GM19023 (cell line): ENCODE data around the gene NMNAT2.
"Not testable (repeated sequence)": the region's sequence is repeated elsewhere in the genome, so short reads cannot be mapped to it uniquely, and the experiment has no call there.

ENCODE experiments used
- ATAC-seq: cut with Tn5 transposase; IDR thresholded peaks from one replicate; pipeline ENCODE4 v1.9.1; 2021; ENCODE audit warnings: mild to moderate bottlenecking, moderate library complexity; ENCODE audit not compliant: unreplicated experiment

The NMNAT2 gene

GRCh38 chr1:183241471-183241870 is 176.7 kb downstream of the NMNAT2 start:
- no peak for ATAC-seq

- not testable (repeated sequence) for ATAC-seq
Observed at GRCh38 chr1:183240853-183241252, 177.3 kb downstream of the NMNAT2 start.

GRCh38 chr1:183240526-183240825 is 177.7 kb downstream of the NMNAT2 start:
- ATAC-seq = no peak

- ATAC-seq = no peak
Observed at GRCh38 chr1:183239793-183240525, 178.2 kb downstream of the NMNAT2 start.

- no peak for ATAC-seq
Observed at GRCh38 chr1:183239220-183239742, 178.9 kb downstream of the NMNAT2 start.

GRCh38 chr1:183238071-183238470 is 180.1 kb downstream of the NMNAT2 start:
- ATAC-seq = no peak

- ATAC-seq = no peak
Observed at GRCh38 chr1:183237046-183237445, 181.1 kb downstream of the NMNAT2 start.

GRCh38 chr1:183236158-183236725 is 181.9 kb downstream of the NMNAT2 start:
- no peak for ATAC-seq

GRCh38 chr1:183235503-183235902 is 182.7 kb downstream of the NMNAT2 start:
- ATAC-seq = no peak

GRCh38 chr1:183234660-183235476 is 183.3 kb downstream of the NMNAT2 start:
- ATAC-seq = no peak

GRCh38 chr1:183233113-183233512 is 185.1 kb downstream of the NMNAT2 start:
- ATAC-seq = no peak

- no peak for ATAC-seq
Observed at GRCh38 chr1:183231545-183231944, 186.6 kb downstream of the NMNAT2 start.

GRCh38 chr1:183230413-183230812 is 187.8 kb downstream of the NMNAT2 start:
- no peak for ATAC-seq

GRCh38 chr1:183228347-183229220 is 189.6 kb downstream of the NMNAT2 start:
- peak; percentile 5 for ATAC-seq

GRCh38 chr1:183227422-183228346 is 190.5 kb downstream of the NMNAT2 start:
- peak; percentile 74 for ATAC-seq

- ATAC-seq = no peak
Observed at GRCh38 chr1:183226963-183227362, 191.2 kb downstream of the NMNAT2 start.

- ATAC-seq = no peak
Observed at GRCh38 chr1:183226361-183226760, 191.8 kb downstream of the NMNAT2 start.

GRCh38 chr1:183223467-183223866 is 194.7 kb downstream of the NMNAT2 start:
- ATAC-seq = no peak

- no peak for ATAC-seq
Observed at GRCh38 chr1:183222909-183223308, 195.3 kb downstream of the NMNAT2 start.

GRCh38 chr1:183219616-183220009 is 198.6 kb downstream of the NMNAT2 start:
- no peak for ATAC-seq
